ENCODE data around the gene ASTE1. TPM values are rescaled to one million over a fixed set of nuclear protein-coding genes. Genes with fewer than 3 reads are reported as not detected.

ASTE1 gene
- total RNA-seq, 4 donors from 2014 or later, result 1.6 to 5.5 (median 3.9) TPM

DNA sequence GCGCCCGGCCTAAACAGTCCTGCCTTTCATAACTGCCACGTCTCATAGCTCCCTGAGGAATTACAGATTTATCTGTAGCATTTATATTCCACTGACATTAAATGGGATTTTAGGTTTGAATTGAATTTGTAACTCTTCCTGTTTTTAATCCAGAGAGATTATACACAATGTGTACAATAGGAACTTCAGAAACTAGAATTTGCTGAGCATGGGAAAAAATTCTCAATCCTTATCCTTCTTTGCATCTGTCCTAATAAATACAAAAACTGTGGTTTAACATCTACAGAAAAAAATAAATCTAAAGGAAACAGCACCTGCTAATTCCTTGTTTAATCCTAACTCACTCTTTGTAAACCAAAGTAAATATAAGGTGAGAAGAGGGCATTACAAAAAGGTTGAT lies 2.2 kb upstream of the ASTE1 start:
- DNase-seq, result no peak
- Histone ChIP-seq H3K4me1 (peaks cover 12 to 32% (median 17%) of the 10 kb centered on the region in 3 donors), H3K36me3 (peaks cover 0 to 10% (median 0%) of the 10 kb centered on the region in 3 donors), H3K27me3 (no peaks in the 10 kb centered on the region), H3K9me3 (no peaks in the 10 kb centered on the region), H3K27ac (no peak overlapping the region), H3K4me3 (no peak overlapping the region)
- WGBS, 2 donors, result 80 to 92% methylated on average over 3 of the region's 3 CpGs
- TF ChIP-seq CTCF (IDR thresholded peaks at IDR 0.05) (no peak), POLR2A (IDR thresholded peaks at IDR 0.05) (no peak)
- intact Hi-C loops (cut with DNase I), result no loop called here

DNA sequence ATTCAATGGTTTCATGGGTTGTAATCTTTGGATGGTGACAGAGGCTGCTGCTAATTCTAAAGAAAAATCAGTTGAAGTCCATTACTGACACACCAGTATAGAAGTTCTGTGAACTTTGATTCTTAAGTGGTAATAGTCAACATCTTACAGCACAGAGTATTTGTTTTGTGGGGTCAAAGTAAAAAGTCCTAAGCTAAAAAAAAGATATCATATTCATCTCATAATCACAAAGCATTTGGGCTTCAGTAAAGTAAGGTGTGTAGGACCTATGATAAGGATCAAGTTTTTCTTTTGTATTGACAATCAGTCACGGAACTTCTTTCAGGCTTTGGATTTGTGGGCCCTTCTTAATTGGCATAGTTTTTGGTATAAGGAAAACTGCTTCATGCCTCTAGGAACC lies 1.1 kb downstream of the ASTE1 start:
- Histone ChIP-seq H3K4me3 (peak overlapping the region in 2 of 4 donors; percentile 76 to 93), H3K9me3 (no peaks in the 10 kb centered on the region), H3K27ac (no peak overlapping the region), H3K36me3 (peaks cover 0 to 21% (median 0%) of the 10 kb centered on the region in 3 donors), H3K27me3 (no peaks in the 10 kb centered on the region), H3K4me1 (peaks cover 12 to 61% (median 27%) of the 10 kb centered on the region in 3 donors)
- intact Hi-C loops (cut with DNase I), result no loop called here
- TF ChIP-seq POLR2A (IDR thresholded peaks at IDR 0.05), result no peak
- TF ChIP-seq CTCF (IDR thresholded peaks at IDR 0.05), result no peak
- no peak for DNase-seq
- WGBS, 2 donors, result 78 to 91% methylated on average over 1 of the region's 1 CpG

DNA sequence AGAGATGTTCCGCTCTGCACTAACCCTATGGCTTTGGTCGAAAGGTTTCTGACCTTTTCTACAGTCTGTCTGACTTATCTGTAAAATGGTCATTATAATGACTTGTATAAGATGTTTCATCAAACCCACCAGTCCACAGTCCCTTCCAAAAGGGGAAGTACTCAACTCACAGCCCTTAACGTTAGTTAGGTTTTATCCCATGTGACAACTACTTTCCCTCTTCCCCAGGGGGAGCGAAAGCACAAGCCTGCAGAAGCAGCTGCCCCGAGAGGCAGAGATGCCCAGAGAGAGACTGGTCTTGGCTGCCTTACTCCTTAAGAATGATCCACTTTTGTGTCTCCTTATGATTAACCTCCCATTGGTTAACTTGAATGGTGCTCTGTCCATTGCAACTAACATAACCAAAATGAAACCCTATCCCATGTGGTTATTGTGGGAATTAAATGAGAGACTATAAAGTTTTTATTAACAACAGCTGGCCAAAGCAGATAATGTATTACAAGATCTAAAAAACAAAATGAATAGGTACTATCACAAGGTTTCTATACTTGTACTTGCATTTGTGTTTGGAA lies 6.4 kb downstream of the ASTE1 start:
- Histone ChIP-seq H3K36me3 (peaks cover 0 to 58% (median 14%) of the 10 kb centered on the region in 3 donors), H3K4me1 (peaks cover 0 to 51% (median 14%) of the 10 kb centered on the region in 3 donors), H3K27me3 (no peaks in the 10 kb centered on the region), H3K27ac (no peak overlapping the region), H3K4me3 (no peak overlapping the region), H3K9me3 (no peaks in the 10 kb centered on the region)
- WGBS, 2 donors, result 74 to 75% methylated on average over 4 to 5 of the region's 5 CpGs
- intact Hi-C loops (cut with DNase I), result no loop called here
- no peak for DNase-seq
- TF ChIP-seq POLR2A (IDR thresholded peaks at IDR 0.05) (no peak), CTCF (IDR thresholded peaks at IDR 0.05) (no peak)

DNA sequence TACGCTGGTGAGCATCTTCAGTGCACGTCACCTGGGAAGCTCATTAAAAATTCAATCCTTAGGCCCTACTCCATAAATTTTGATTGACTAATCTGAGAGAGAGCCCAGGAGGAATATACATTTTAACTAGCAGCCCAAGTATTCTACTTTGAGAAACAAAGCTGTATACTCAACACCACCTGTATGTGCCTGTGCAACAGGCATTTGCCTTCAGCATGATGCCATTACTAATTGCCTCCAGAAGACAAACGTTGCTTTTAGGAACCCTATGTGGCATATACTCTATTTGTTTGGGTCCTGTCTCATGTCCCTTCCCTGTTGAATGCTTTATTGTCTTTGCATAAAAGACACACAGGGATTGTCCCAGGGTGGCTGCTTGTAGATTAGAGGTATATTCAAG lies 7.7 kb downstream of the ASTE1 start:
- no peak for DNase-seq
- H3K4me3 ChIP-seq, result no peak overlapping the region
- no peak overlapping the region for H3K27ac ChIP-seq
- no peaks in the 10 kb centered on the region for H3K27me3 ChIP-seq
- WGBS, 2 donors, result 80 to 91% methylated on average over 3 of the region's 3 CpGs
- intact Hi-C loops (cut with DNase I), result no loop called here
- TF ChIP-seq POLR2A (IDR thresholded peaks at IDR 0.05) (no peak), CTCF (IDR thresholded peaks at IDR 0.05) (no peak)
- H3K4me1 ChIP-seq, result peaks cover 0 to 41% (median 10%) of the 10 kb centered on the region in 3 donors
- no peaks in the 10 kb centered on the region for H3K9me3 ChIP-seq
- peaks cover 0 to 62% (median 16%) of the 10 kb centered on the region in 3 donors for H3K36me3 ChIP-seq

- Histone ChIP-seq H3K27ac (no peak overlapping the region), H3K36me3 (peaks cover 0 to 88% (median 2%) of the 10 kb centered on the region in 3 donors), H3K4me3 (no peak overlapping the region), H3K9me3 (no peaks in the 10 kb centered on the region), H3K27me3 (no peaks in the 10 kb centered on the region), H3K4me1 (peaks cover 0 to 6% (median 0%) of the 10 kb centered on the region in 3 donors)
- no peak for DNase-seq
- intact Hi-C loops (cut with DNase I), result no loop called here
- WGBS, 2 donors, result 78 to 100% methylated on average over 1 of the region's 1 CpG
- TF ChIP-seq CTCF (IDR thresholded peaks at IDR 0.05), result no peak
- TF ChIP-seq POLR2A (IDR thresholded peaks at IDR 0.05), result no peak
Measured at GRCh38 chr3:131009698-131010097, 16.9 kb downstream of the ASTE1 start.
